GOT3 (cell line): ENCODE data around the gene HIP1.
"Not testable (repeated sequence)": the region's sequence is repeated elsewhere in the genome, so short reads cannot be mapped to it uniquely, and the experiment has no call there.

ENCODE experiments used
- DNase-seq: peaks from one replicate; lab custom pipeline; 2025; ENCODE audit warnings: mixed read lengths; lab: John Stamatoyannopoulos, UW

The HIP1 gene

GRCh38 chr7:75485979-75486643 lies 252.6 kb downstream of the HIP1 start, which contains the start of gene POM121C:
Gene POM121C, minus strand, starts transcription at chr7:75486299. Its CDS starts 44,803 bp downstream, at chr7:75441496.
- peak; percentile 62 for DNase-seq

DNA sequence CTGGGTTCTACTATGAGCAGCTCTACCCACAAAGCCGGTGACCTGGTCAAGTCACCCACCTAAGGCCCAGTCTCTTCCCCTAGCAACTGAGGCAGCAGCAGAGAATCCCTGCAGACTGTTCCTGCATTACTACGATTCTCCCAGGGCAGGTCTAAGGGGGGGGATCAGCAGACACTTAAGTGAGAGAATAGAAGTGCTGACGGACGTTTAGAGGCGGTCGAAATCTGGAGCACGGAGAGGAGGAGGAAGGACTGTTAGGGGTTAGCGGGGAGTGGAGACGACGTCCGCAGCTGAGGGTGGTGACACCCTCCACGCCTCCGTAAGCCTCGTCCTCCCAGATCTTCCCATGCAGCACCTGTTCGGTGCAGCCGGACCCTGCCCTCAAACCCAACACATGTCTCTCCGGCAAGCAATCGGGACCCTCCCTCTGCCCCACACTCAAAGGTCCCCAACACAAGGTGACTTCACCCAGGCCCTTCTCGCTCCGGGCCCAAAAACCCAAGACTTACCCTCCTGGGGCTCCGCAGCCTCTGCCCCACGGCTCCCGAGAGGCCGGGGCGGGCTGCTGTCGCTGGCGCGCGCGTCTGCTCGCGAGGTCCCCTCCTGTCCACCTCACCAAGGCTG lies 253.3 kb downstream of the HIP1 start:
- not testable (repeated sequence) for DNase-seq
